IMR-90 (cell line): Measurements from ENCODE around the gene MOXD1. TPM values are rescaled to one million over a fixed set of nuclear protein-coding genes. Genes with fewer than 3 reads are reported as not detected.
A peak's percentile ranks its signal among the peaks of the same experiment; 100 is the strongest.

ENCODE experiments used
- ATAC-seq: fragments of 200-7000 bp; cut with Tn5 transposase; 2 replicates; pipeline ENCODE4 v1.9.1; 2020; ENCODE audit warnings: low read depth, mild to moderate bottlenecking, moderate library complexity
- BruUV-seq: library from RNA; stranded (reverse); fragments of 400-500 nt; replicated peaks from 2 replicates; lab custom pipeline; 2021; lab: Mats Ljungman, UMichigan
- CTCF ChIA-PET: fragments of 300-600 bp; formaldehyde crosslinking; extraction: SDS; loops from one replicate; lab custom pipeline; 2021; ENCODE audit warnings: antibody characterized with exemption; lab: Yijun Ruan, JAX
- POLR2A ChIA-PET: fragments of 300-600 bp; sonication (Branson Sonifier 250); formaldehyde crosslinking; loops from one replicate; lab custom pipeline; 2022; ENCODE audit warnings: antibody characterized with exemption; ENCODE audit not compliant: unreplicated experiment; lab: Charles Lee
- DNase-seq: peaks from one replicate; pipeline ENCODE4 v3.0.0; 2013
- H2AFZ ChIP-seq: replicated peaks from 2 replicates; pipeline ENCODE3; 2013; ENCODE audit warnings: low read length, mild to moderate bottlenecking; ENCODE audit not compliant: poor library complexity
- H2AK5ac ChIP-seq: 2 replicates; pipeline ENCODE4 v1.6.1; 2013; ENCODE audit warnings: low read depth, low read length, inconsistent platforms
- H2AK9ac ChIP-seq: replicated peaks from 2 replicates; pipeline ENCODE3; 2013; ENCODE audit warnings: mild to moderate bottlenecking, low read depth, low read length, moderate library complexity; ENCODE audit not compliant: poor library complexity
- H2BK120ac ChIP-seq: 2 replicates; pipeline ENCODE4 v1.6.1; 2013; ENCODE audit warnings: low read depth, low read length, inconsistent platforms
- H2BK15ac ChIP-seq: 3 replicates; pipeline ENCODE4 v1.6.1; 2013; ENCODE audit warnings: low read depth, low read length, inconsistent platforms
- H2BK20ac ChIP-seq: 2 replicates; pipeline ENCODE4 v1.6.1; 2013; ENCODE audit warnings: low read depth, mild to moderate bottlenecking, inconsistent platforms, low read length, moderate library complexity
- H2BK5ac ChIP-seq: 2 replicates; pipeline ENCODE4 v1.6.1; 2013; ENCODE audit warnings: mild to moderate bottlenecking, low read depth, low read length, inconsistent platforms; ENCODE audit not compliant: poor library complexity, severe bottlenecking
- H3K14ac ChIP-seq: replicated peaks from 2 replicates; pipeline ENCODE4 v1.6.1; 2013; ENCODE audit warnings: low read depth, low read length, inconsistent platforms
- H3K18ac ChIP-seq: 2 replicates; pipeline ENCODE4 v1.6.1; 2013; ENCODE audit warnings: low read depth, low read length, control low read depth
- H3K23ac ChIP-seq: 2 replicates; pipeline ENCODE4 v1.6.1; 2013; ENCODE audit warnings: low read depth, low read length, inconsistent platforms
- H3K27ac ChIP-seq: 2 replicates; pipeline ENCODE4 v1.5.1; 2013; ENCODE audit warnings: mild to moderate bottlenecking, control low read depth, low read length; ENCODE audit not compliant: insufficient read depth
- H3K27me3 ChIP-seq: 2 replicates; pipeline ENCODE4 v1.6.1; 2013; ENCODE audit warnings: low read length; ENCODE audit not compliant: control insufficient read depth, insufficient read depth
- H3K36me3 ChIP-seq: 2 replicates; pipeline ENCODE4 v1.6.1; 2013; ENCODE audit warnings: low read length, mixed read lengths; ENCODE audit not compliant: control insufficient read depth, insufficient read depth
- H3K4ac ChIP-seq: 2 replicates; pipeline ENCODE4 v1.6.1; 2013; ENCODE audit warnings: low read depth, low read length, inconsistent platforms
- H3K4me1 ChIP-seq: 2 replicates; pipeline ENCODE4 v1.6.1; 2013; ENCODE audit warnings: low read length, mixed read lengths; ENCODE audit not compliant: control insufficient read depth, insufficient read depth
- H3K4me2 ChIP-seq: 2 replicates; pipeline ENCODE4 v1.6.1; 2013; ENCODE audit warnings: low read depth, mild to moderate bottlenecking, control low read depth, low read length, moderate library complexity
- H3K4me3 ChIP-seq: 2 replicates; pipeline ENCODE4 v1.5.1; 2013; ENCODE audit warnings: low read depth, mild to moderate bottlenecking, control low read depth, low read length, moderate library complexity; ENCODE audit not compliant: insufficient read depth
- H3K56ac ChIP-seq: 2 replicates; pipeline ENCODE4 v1.6.1; 2013; ENCODE audit warnings: low read length, inconsistent platforms; ENCODE audit not compliant: insufficient read depth; ENCODE audit errors: extremely low read depth
- H3K79me1 ChIP-seq, 2 experiments: 2 replicates each; pipeline ENCODE4 v1.6.1; 2013; ENCODE audit warnings: low read length in 2 of 2, inconsistent platforms in 1 of 2, low read depth in 1 of 2
- H3K9ac ChIP-seq: 2 replicates; pipeline ENCODE4 v1.6.1; 2013; ENCODE audit warnings: low read depth, low read length, control low read depth
- H3K9me1 ChIP-seq: 2 replicates; pipeline ENCODE4 v1.6.1; 2013; ENCODE audit warnings: low read length, inconsistent platforms; ENCODE audit not compliant: insufficient read depth
- H3K9me3 ChIP-seq: 2 replicates; pipeline ENCODE4 v1.6.1; 2013; ENCODE audit warnings: low read length; ENCODE audit not compliant: control insufficient read depth, insufficient read depth
- H4K20me1 ChIP-seq: 2 replicates; pipeline ENCODE4 v1.6.1; 2013; ENCODE audit warnings: low read length, inconsistent platforms; ENCODE audit not compliant: insufficient read depth
- H4K5ac ChIP-seq: 2 replicates; pipeline ENCODE4 v1.6.1; 2013; ENCODE audit warnings: mild to moderate bottlenecking, low read depth, low read length, control low read depth
- H4K8ac ChIP-seq, 2 experiments: 2 replicates each; pipeline ENCODE4 v1.6.1; 2013; ENCODE audit warnings: low read depth in 2 of 2, low read length in 2 of 2, control low read depth in 1 of 2, inconsistent platforms in 1 of 2
- H4K91ac ChIP-seq: 2 replicates; pipeline ENCODE4 v1.6.1; 2013; ENCODE audit warnings: low read depth, low read length, inconsistent platforms; ENCODE audit not compliant: insufficient read depth
- CEBPB ChIP-seq: IDR thresholded peaks from 2 replicates; pipeline ENCODE4 v1.6.1; 2012; ENCODE audit warnings: low read depth, low read length, improper control_type of control experiment
- CHD1 ChIP-seq: IDR thresholded peaks from 2 replicates; pipeline ENCODE4 v1.6.1; 2012; ENCODE audit warnings: low read depth, low read length, improper control_type of control experiment
- CTCF ChIP-seq: conservative IDR thresholded peaks from 2 replicates; pipeline ENCODE4 v1.5.1; 2012; ENCODE audit warnings: mild to moderate bottlenecking, low read depth, low read length, improper control_type of control experiment
- ELK1 ChIP-seq: fragments of 150-350 bp; IDR thresholded peaks from 2 replicates; pipeline ENCODE4 v1.6.1; 2016; ENCODE audit warnings: low read depth, mild to moderate bottlenecking, low read length, moderate library complexity, borderline replicate concordance
- FOS ChIP-seq: fragments of 150-350 bp; IDR thresholded peaks from 2 replicates; pipeline ENCODE4 v1.6.1; 2016; ENCODE audit warnings: low read depth, low read length
- MAFK ChIP-seq: IDR thresholded peaks from 2 replicates; pipeline ENCODE4 v1.6.1; 2012; ENCODE audit warnings: low read depth, low read length, improper control_type of control experiment
- MAZ ChIP-seq: IDR thresholded peaks from 2 replicates; pipeline ENCODE4 v1.6.1; 2012; ENCODE audit warnings: low read depth, mild to moderate bottlenecking, low read length, improper control_type of control experiment, moderate library complexity, borderline replicate concordance
- NFE2L2 ChIP-seq: fragments of 150-350 bp; IDR thresholded peaks from 2 replicates; pipeline ENCODE4 v1.6.1; 2016; ENCODE audit warnings: low read depth, mild to moderate bottlenecking, low read length
- POLR2A ChIP-seq: IDR thresholded peaks from 2 replicates; pipeline ENCODE4 v1.6.1; 2012; ENCODE audit warnings: mild to moderate bottlenecking, low read depth, low read length
- RAD21 ChIP-seq: IDR thresholded peaks from 2 replicates; pipeline ENCODE4 v1.6.1; 2012; ENCODE audit warnings: low read length, improper control_type of control experiment
- RCOR1 ChIP-seq: IDR thresholded peaks from 2 replicates; pipeline ENCODE4 v1.6.1; 2012; ENCODE audit warnings: mild to moderate bottlenecking, low read length, improper control_type of control experiment; ENCODE audit not compliant: insufficient replicate concordance
- RFX5 ChIP-seq: IDR thresholded peaks from 2 replicates; pipeline ENCODE4 v1.8.0; 2012; ENCODE audit warnings: low read depth, mild to moderate bottlenecking, low read length, moderate library complexity
- SMC3 ChIP-seq: fragments of 150-350 bp; IDR thresholded peaks from 2 replicates; pipeline ENCODE4 v1.6.1; 2016; ENCODE audit warnings: low read depth, mild to moderate bottlenecking, antibody characterized with exemption, low read length, moderate library complexity
- USF2 ChIP-seq: fragments of 150-350 bp; IDR thresholded peaks from 2 replicates; pipeline ENCODE4 v1.6.1; 2017; ENCODE audit warnings: mild to moderate bottlenecking, antibody characterized with exemption, low read length, low read depth
- WGBS, 2 experiments: methylation state at CpG; one replicate each; pipeline versions ENCODE4 v1.1.5 to v1.1.7; 2013; ENCODE audit warnings: missing lambda C conversion rate in 2 of 2; ENCODE audit not compliant: insufficient read length in 1 of 2; ENCODE audit errors: extremely low coverage in 2 of 2; 5-methylcytosine and 5-hydroxymethylcytosine counted together
- dilution Hi-C: fragments of 300-500 bp; cut with HindIII; formaldehyde crosslinking; loops from one replicate; pipeline ENCODE4 v1.14.3; 2018; ENCODE audit warnings: low sequenced_read_pairs; ENCODE audit not compliant: unreplicated experiment
- in situ Hi-C: fragments of 300-500 bp; cut with MboI; formaldehyde crosslinking; loops from 3 replicates; pipeline ENCODE4 v1.14.3; 2019; ENCODE audit warnings: low sequenced_read_pairs, inconsistent platforms, mixed read lengths
- intact Hi-C: fragments of 100-400 bp; cut with micrococcal nuclease; formaldehyde crosslinking; loops from 2 replicates; pipeline ENCODE4 v1.10.0; 2022
- polyA plus RNA-seq, 3 experiments: library from polyadenylated mRNA; depleted of rRNA; stranded (reverse); fragments of >200 nt; gene quantifications; 2 replicates each; pipeline ENCODE4 v1.2.3, GENCODE V29; 2012; ENCODE audit warnings: low replicate concordance in 1 of 3
- total RNA-seq: library from RNA; depleted of rRNA; stranded (reverse); fragments of >200 nt; gene quantifications from 2 replicates; pipeline ENCODE4 v1.2.3, GENCODE V29; 2012

MOXD1 gene
- total and polyA plus RNA-seq, 2 of the 4 experiments (the other 2 are of a cell fraction): 10.0 to 19.4 TPM

- POLR2A ChIA-PET: no interaction called here
- no peak for TF ChIP-seq NFE2L2
- TF ChIP-seq USF2: no peak
- no peak for TF ChIP-seq MAZ
- TF ChIP-seq CEBPB: no peak
- no peak for TF ChIP-seq ELK1
- TF ChIP-seq RCOR1: no peak
- TF ChIP-seq MAFK: no peak
- no peak for TF ChIP-seq CTCF
- no peak for TF ChIP-seq RFX5
- no peak for TF ChIP-seq CHD1
- no peak for TF ChIP-seq POLR2A
- TF ChIP-seq RAD21: no peak
- no peak for TF ChIP-seq FOS
- no peak for TF ChIP-seq SMC3
Measured at GRCh38 chr6:132401618-132402285, 477 bp upstream of the MOXD1 start.

More at GRCh38 chr6:132401618-132402285, 477 bp upstream of the MOXD1 start:
- DNase-seq: no peak
- Histone ChIP-seq H3K18ac (peak overlapping the region; percentile 68; the same call in 1 of the 2 replicates), H2AK9ac (peak overlapping the region; percentile 79), H4K91ac (peak overlapping the region; percentile 11; the same call in 1 of the 2 replicates), H3K4me2 (peak overlapping the region; percentile 42), H3K9me1 (0 out of 2 replicates have a peak, but pooled peaks cover 7% of the 10 kb centered on the region), H3K9ac (peak overlapping the region; percentile 59; the same call in 1 of the 2 replicates), H3K27me3 (peaks cover 4% of the 10 kb centered on the region; the same call in 1 of the 2 replicates), H4K8ac (peak overlapping the region; percentile 38 to 86; a peak in 2 of 4 replicates), H3K36me3 (no peaks in the 10 kb centered on the region), H3K9me3 (no peaks in the 10 kb centered on the region), H3K4ac (peak overlapping the region; percentile 71), H2AK5ac (peak overlapping the region; percentile 64; the same call in 1 of the 2 replicates), H3K23ac (peak overlapping the region; percentile 76), H3K56ac (no peak overlapping the region), H3K14ac (peak overlapping the region; percentile 23), H2BK120ac (peak overlapping the region; percentile 90), H2BK15ac (peak overlapping the region; percentile 90; the same call in 2 of the 3 replicates), H2BK20ac (0 out of 2 replicates have a peak overlapping the region, but pooled peaks have one; percentile 11), H3K27ac (peak overlapping the region; percentile 45), H3K79me1 (peaks cover 5 to 11% of the 10 kb centered on the region in 2 experiments; a peak in 1 of 4 replicates), H3K4me1 (peaks cover 2% of the 10 kb centered on the region; the same call in 1 of the 2 replicates), H2BK5ac (no peak overlapping the region), H2AFZ (peak overlapping the region; percentile 98), H3K4me3 (peak overlapping the region; percentile 93), H4K5ac (peak overlapping the region; percentile 55), H4K20me1 (peaks cover 4% of the 10 kb centered on the region; the same call in 1 of the 2 replicates)
- in situ Hi-C loops: no loop called here
- ATAC-seq: no peak
- 40% methylated on average over 2 of the region's 35 CpGs; no CpG with 5 or more reads in 1 of the 2 experiments for WGBS, 2 experiments
- no TSS peak for BruUV-seq
- intact Hi-C loops: loop anchor here (2.0 kb wide), 1 partner anchor 43 kb away; no protein-coding TSS in a partner anchor
- CTCF ChIA-PET: no interaction called here
- dilution Hi-C loops: no loop called here
